Activated gamma-delta T cell treated with Interleukin-2 at 50 U/mL for 16 hours (primary cell): ENCODE measurements around the gene TMA16.
"Not testable (repeated sequence)": the region's sequence is repeated elsewhere in the genome, so short reads cannot be mapped to it uniquely, and the experiment has no call there.

Experiments used
- DNase-seq: peaks from one replicate; pipeline ENCODE4 v3.0.0-alpha.2; 2020

Gene TMA16

DNA sequence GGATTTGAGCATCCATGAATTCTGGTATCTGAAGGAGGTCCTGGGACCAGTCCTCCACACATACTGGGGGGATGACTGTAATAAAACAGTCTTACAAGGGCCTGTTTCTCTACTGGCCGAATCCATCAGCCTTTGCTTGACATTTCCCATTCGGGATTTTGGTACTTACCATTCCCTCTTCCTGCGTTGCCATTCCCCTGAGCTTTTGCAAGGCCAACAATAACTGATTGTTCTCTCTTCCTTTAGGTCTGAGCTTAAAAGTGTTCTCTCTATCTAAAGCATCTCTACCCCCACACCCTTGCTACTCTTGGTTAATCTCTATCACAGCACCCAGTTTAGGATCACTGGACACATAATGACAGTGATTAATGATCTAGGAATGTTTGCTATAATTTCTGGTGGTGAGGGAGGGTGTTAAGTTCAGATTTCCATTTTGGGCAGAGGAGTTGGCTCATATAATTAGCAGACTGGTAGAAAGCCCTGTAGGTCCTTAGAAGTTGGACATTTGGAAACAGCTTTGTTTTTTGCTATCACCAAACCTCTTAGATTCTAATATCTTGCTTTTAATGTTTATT is 29.4 kb downstream of the TMA16 start:
- DNase-seq = no peak

DNA sequence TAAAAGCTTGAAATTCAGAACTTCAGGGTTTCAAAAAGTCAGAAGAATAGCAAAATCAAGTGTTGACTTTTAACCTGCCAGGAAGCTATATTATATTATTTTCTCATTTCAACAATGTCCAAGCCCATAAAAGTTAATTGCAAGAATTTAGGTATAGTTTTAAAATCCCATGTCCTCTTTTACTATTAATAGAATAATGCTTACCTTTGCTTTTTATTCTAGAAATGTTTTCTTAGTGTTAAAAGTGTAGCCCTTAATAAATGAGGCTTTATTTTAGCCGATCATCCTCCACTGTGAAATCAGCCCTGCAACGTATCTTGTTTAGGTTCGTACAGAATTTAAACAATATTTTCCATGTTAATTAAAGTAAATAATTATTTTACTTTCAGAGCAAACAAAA is 31.5 kb downstream of the TMA16 start:
- DNase-seq = no peak

DNA sequence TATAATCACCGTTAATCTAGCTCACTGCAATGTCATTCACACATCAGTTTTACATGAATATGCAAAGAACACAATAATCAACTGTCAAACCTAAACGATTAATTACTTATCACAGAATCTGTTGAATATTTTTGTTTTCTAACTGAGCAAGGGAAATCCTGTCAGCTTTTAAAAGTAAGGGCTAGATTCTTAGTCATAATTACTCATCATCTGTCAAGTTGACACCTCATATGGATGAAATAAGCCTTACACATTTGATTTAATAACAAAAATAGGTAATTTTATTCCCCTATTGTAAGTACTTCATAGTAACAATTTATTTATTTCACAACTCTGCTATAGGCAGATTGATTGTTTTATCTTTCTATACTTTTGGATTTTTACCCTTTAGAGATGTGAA is 32.7 kb downstream of the TMA16 start:
- no peak for DNase-seq

DNA sequence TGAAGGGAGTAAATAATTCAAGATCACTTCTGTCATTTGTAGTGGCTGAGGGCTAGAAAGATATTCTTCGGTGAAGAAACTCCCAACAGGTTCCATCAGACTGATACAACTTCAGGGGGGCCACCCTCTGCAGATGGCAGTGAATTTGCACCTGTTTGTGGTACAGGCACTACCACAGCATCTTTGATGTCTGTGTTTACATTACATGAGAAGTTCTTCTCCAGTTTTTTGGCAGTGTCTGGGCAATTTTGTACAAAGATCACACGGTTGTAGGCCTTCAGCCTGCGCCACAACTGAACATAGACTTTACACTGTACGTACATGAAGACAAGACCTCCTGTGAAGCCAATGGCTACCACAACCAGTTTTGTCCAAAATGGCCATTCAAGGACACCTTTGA is 34.2 kb downstream of the TMA16 start:
- no peak for DNase-seq

- no peak for DNase-seq
Measured at GRCh38 chr4:163534056-163534455, 39.6 kb downstream of the TMA16 start.

DNA sequence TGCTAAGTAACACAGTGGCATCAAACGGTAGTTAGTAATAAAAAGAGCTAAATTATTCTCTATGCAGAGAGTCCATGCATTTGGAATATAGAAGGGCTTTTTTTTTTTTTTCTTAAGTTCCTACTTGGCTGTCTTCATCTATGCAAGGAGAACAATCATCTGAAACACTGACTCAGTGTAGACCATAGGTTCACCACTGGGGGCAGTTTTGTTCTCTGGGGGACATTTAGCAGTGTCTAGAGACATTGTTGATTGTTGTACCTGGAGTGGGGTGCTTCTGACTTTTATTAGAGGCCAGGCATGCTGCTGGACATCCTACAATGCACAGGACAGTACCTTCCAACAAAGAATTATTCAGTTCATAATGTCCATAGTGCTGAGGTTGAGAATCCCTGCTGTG is 41.2 kb downstream of the TMA16 start:
- no peak for DNase-seq

GRCh38 chr4:163536091-163536490 is 41.6 kb downstream of the TMA16 start:
- no peak for DNase-seq

- DNase-seq = no peak
Measured at GRCh38 chr4:163537114-163537513, 42.6 kb downstream of the TMA16 start.

- not testable (repeated sequence) for DNase-seq
Measured at GRCh38 chr4:163538820-163539219, 44.3 kb downstream of the TMA16 start.

- no peak for DNase-seq
Measured at GRCh38 chr4:163540448-163540847, 46.0 kb downstream of the TMA16 start.

GRCh38 chr4:163540977-163541376 is 46.5 kb downstream of the TMA16 start:
- DNase-seq = no peak

GRCh38 chr4:163542275-163542674 is 47.8 kb downstream of the TMA16 start:
- no peak for DNase-seq

DNA sequence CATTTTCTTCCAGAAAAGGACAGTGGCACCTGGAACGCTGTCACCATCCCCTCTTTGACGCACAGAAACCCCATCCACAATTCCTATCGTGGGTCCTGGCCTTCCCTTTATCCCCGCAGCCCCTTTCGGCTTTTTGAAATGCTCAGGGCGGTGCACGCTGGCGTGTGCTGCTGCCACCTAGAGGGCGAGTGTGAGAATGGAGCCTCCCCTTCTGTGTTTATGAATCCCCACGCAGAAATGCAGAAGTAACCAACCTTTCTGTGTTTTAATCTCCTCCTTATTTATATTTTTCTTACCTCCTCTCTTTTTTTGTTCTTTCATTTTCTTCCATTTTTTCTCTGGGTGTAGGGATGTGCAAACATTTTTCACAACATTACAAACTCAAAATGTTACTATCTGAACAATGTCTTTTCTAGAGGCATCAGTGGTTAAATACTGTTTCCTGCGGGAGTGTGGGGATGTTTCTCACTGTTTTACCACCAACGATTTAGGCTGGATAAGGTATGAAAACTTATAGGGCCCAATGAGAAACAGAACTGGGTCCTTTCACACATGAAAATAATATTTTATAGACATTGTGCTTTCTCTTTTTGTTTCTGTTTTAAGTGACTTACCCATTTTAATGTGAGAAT is 50.0 kb downstream of the TMA16 start:
- peak; percentile 54 for DNase-seq

DNA sequence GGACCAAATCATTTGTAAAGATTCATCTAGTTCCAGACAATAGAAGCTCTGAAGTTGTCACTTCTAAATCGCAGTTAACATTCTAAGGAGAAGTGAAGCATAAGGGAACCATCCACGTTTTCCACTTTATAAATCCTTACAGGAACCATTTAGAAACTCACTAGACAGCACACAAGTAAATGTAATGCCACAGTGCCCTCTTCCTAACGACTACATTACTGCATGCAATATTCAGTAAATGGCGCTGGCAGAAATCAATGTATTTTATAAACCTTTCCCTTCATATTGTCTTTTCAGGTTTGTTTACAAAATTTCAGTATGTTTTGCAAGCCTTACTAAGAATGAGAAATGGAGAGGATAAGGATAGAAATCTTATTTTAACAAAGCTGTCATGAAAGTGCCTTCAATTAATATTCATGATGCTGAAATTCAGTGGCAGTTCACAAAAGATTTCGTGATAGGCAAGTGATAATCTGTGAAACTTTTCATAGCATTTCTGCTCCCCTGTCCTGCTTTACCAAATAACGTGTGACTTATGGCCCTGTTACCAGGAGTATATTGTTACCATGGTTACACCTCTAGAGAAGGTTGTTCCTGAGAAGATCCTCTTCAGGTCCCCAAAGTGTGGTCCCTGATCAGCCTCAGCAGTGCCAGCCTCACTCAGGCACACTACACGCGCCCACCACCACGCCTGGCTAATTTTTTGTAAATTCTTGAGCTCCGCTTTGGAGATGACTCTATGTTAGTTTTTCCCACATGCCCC is 54.2 kb downstream of the TMA16 start:
- no peak for DNase-seq

- DNase-seq = no peak
Measured at GRCh38 chr4:163550869-163551267, 56.4 kb downstream of the TMA16 start.

- no peak for DNase-seq
Measured at GRCh38 chr4:163553146-163553545, 58.7 kb downstream of the TMA16 start.

DNA sequence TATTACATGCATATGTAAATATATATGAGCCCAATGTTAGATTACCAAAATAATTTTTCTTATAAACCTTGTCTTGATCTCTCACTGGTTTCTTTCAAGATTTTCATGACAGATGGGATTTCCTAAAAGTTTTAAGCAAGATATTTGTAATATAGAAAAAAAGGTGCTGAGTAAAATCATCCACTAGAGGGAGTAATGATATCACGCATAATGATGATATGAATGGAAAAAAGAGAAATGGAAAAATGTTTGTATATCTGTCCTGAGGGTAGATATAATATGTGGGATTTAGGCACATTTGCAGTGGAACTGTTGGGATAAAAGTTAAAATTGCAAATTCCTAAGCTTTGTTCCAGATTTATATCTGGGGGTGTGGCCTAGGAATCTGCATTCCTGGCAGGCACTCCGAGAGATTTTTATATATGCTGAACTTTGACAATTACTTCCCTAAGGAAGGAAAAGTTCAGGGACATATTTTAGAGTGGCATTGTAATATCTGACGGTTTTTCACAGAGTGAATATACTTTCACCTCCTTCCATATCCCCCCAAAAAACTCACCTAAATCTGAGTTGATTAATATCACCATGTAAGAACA is 60.5 kb downstream of the TMA16 start:
- DNase-seq = no peak

- no peak for DNase-seq
Measured at GRCh38 chr4:163556177-163556576, 61.7 kb downstream of the TMA16 start.

- DNase-seq = no peak
Measured at GRCh38 chr4:163556650-163557391, 62.3 kb downstream of the TMA16 start.

- no peak for DNase-seq
Measured at GRCh38 chr4:163558539-163559044, 64.1 kb downstream of the TMA16 start.

GRCh38 chr4:163562496-163562895 is 68.0 kb downstream of the TMA16 start:
- no peak for DNase-seq

- no peak for DNase-seq
Measured at GRCh38 chr4:163563592-163563991, 69.1 kb downstream of the TMA16 start.

GRCh38 chr4:163564221-163564720 is 69.8 kb downstream of the TMA16 start:
- DNase-seq = no peak
